GM19239 (cell line): ENCODE data around the gene SDS.
"Not testable (repeated sequence)": the region's sequence is repeated elsewhere in the genome, so short reads cannot be mapped to it uniquely, and the experiment has no call there.

ENCODE experiments used
- DNase-seq: peaks from one replicate; pipeline ENCODE4 v3.0.0; 2011; ENCODE audit warnings: low spot score; ENCODE audit not compliant: insufficient read length
- FAIRE-seq: peaks from 2 replicates; lab custom pipeline; 2011; peaks lifted over from hg19 to GRCh38; lab: Jason Lieb, UNC

The SDS gene

GRCh38 chr12:113359133-113359938 lies 44.4 kb downstream of the SDS start:
- no peak for FAIRE-seq

DNA sequence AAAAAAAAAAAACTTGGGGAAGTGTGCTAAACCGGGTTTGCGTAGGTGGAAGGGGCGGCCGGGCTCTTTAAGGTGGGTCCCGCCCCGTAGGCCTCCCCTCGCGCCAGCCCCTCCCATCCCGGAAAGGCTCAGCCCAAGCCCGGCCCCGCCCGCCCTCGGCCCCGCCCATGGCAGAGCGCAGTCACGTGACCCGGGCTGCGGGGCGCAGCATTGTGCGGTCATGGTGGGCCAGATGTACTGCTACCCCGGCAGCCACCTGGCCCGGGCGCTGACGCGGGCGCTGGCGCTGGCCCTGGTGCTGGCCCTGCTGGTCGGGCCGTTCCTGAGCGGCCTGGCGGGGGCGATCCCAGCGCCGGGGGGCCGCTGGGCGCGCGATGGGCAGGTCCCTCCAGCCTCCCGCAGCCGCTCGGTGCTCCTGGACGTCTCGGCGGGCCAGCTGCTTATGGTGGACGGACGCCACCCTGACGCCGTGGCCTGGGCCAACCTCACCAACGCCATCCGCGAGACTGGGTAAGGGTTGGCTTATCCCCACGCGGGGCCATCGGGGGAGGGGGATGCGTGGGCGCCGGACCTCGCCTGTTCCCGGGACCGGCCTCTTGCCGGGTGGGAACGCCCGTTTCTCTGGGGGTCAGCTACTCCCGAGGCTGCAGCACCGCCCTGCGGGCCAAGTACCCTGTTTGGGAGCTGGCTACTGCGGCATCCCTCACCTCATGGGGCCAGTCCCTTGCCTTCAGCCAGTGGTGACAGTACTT lies 45.1 kb downstream of the SDS start, which contains the start of gene PLBD2:
Gene PLBD2 (plus strand): TSS at position 207 of the 752 bp plus-strand sequence. CDS start 14 bp downstream, at position 221.
- peak; percentile 90 for FAIRE-seq
- peak; percentile 95 for DNase-seq

More at GRCh38 chr12:113359133-113359938, 44.4 kb downstream of the SDS start:
- DNase-seq, result no peak

- DNase-seq, FAIRE-seq: not testable (repeated sequence)
Measured at GRCh38 chr12:113354192-113354591, 49.5 kb downstream of the SDS start.

- DNase-seq (no peak), FAIRE-seq (no peak)
Measured at GRCh38 chr12:113351089-113351488, 52.6 kb downstream of the SDS start.

DNA sequence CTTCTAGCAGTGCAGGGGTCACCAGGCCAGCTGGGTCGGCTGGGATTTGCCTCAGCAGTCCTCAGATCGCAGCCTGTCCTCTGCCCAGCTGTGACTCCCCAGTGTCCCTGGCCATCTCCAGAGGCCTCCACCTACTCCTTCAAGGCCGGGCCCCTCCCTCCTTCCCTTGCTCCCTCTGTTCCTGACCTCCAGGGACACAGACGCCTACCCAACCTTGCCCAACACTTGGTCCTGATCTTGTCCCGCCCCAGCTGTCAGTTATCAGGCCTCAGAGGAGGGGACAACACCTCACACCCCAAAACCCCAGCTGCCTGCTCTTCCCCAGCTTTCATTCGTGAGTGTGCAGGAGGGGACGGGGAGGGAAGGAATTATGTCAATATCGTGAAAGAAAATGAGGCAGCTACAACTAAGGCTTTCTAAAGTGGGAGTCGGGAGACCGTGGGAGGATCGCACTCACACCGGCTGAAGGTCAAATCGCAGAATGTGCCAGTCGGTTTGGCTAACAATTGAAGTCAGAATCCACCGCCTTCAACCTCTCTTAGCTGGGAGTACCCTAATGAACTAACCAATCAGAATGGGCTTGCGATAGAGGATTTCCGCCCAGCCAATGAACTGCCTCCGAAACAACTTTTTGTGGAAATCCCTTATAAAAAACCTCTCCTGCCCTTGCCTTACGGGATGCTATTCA lies 54.7 kb downstream of the SDS start:
- no peak for DNase-seq
- no peak for FAIRE-seq

- no peak for FAIRE-seq
Measured at GRCh38 chr12:113347892-113348291, 55.8 kb downstream of the SDS start.

GRCh38 chr12:113347107-113347506 lies 56.6 kb downstream of the SDS start:
- FAIRE-seq, result no peak
- DNase-seq, result no peak

More at GRCh38 chr12:113347892-113348291, 55.8 kb downstream of the SDS start:
- DNase-seq, result no peak

- DNase-seq, result no peak
Measured at GRCh38 chr12:113346353-113346752, 57.3 kb downstream of the SDS start.

DNA sequence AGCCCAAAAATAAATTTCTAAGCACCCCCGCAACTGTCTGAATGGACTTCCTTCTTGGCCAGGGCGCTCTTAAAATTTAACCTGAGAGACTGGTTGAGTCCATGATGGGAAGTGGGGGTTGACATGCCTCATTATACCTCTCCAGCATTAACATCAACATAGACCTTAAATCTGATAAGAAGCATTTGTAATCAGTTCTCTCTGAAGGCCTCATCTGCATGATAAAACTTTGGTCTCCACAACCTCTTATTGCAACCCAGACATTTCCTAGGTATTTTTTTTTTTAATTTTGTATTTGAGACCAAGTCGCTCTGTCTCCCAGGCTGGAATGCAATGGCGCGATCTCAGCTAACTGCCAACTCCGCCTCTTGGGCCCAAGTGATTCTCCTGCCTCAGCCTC lies 58.4 kb downstream of the SDS start:
- DNase-seq (no peak), FAIRE-seq (no peak)

More at GRCh38 chr12:113346353-113346752, 57.3 kb downstream of the SDS start:
- FAIRE-seq, result no peak
